HTR-8/SVneo (cell line): ENCODE data around the gene SPOCK1.
"Not testable (repeated sequence)": the region's sequence is repeated elsewhere in the genome, so short reads cannot be mapped to it uniquely, and the experiment has no call there.

ENCODE experiments used
- DNase-seq: peaks from one replicate; pipeline ENCODE4 v3.0.0; 2011; ENCODE audit warnings: low spot score, mixed read lengths; ENCODE audit not compliant: insufficient read length
- FAIRE-seq: peaks from 2 replicates; lab custom pipeline; 2011; peaks lifted over from hg19 to GRCh38; lab: Jason Lieb, UNC

SPOCK1 gene

GRCh38 chr5:137022725-137023124, 476.4 kb downstream of the SPOCK1 start:
- FAIRE-seq = no peak

GRCh38 chr5:137022043-137022442, 477.1 kb downstream of the SPOCK1 start:
- DNase-seq (no peak), FAIRE-seq (no peak)

More at GRCh38 chr5:137022725-137023124, 476.4 kb downstream of the SPOCK1 start:
- DNase-seq = no peak

GRCh38 chr5:137019229-137019628, 479.9 kb downstream of the SPOCK1 start:
- FAIRE-seq (no peak), DNase-seq (no peak)

GRCh38 chr5:137016783-137017324, 482.3 kb downstream of the SPOCK1 start:
- FAIRE-seq (no peak), DNase-seq (no peak)

- FAIRE-seq (no peak), DNase-seq (no peak)
These were observed 483.5 kb downstream of the SPOCK1 start for GRCh38 chr5:137015540-137016116.

- FAIRE-seq (no peak), DNase-seq (no peak)
These were observed 484.4 kb downstream of the SPOCK1 start for GRCh38 chr5:137014731-137015130.

GRCh38 chr5:137010226-137010625, 488.9 kb downstream of the SPOCK1 start:
- DNase-seq (no peak), FAIRE-seq (no peak)

- DNase-seq (no peak), FAIRE-seq (no peak)
These were observed 494.8 kb downstream of the SPOCK1 start for GRCh38 chr5:137004279-137004678.

- FAIRE-seq = no peak
These were observed 498.0 kb downstream of the SPOCK1 start for GRCh38 chr5:137001026-137001569.

GRCh38 chr5:136999787-137000186, 499.3 kb downstream of the SPOCK1 start:
- DNase-seq (no peak), FAIRE-seq (no peak)

More at GRCh38 chr5:137001026-137001569, 498.0 kb downstream of the SPOCK1 start:
- no peak for DNase-seq

GRCh38 chr5:136998854-136999357, 500.2 kb downstream of the SPOCK1 start:
- DNase-seq = no peak
- FAIRE-seq = no peak

GRCh38 chr5:136994154-136994553, 505.0 kb downstream of the SPOCK1 start:
- no peak for DNase-seq

GRCh38 chr5:136992796-136993489, 506.2 kb downstream of the SPOCK1 start:
- FAIRE-seq = no peak
- DNase-seq = no peak

More at GRCh38 chr5:136994154-136994553, 505.0 kb downstream of the SPOCK1 start:
- no peak for FAIRE-seq

- FAIRE-seq = no peak
- no peak for DNase-seq
These were observed 513.2 kb downstream of the SPOCK1 start for GRCh38 chr5:136985785-136986475.

GRCh38 chr5:136984772-136985446, 514.2 kb downstream of the SPOCK1 start:
- no peak for DNase-seq
- no peak for FAIRE-seq

- FAIRE-seq = no peak
- DNase-seq = no peak
These were observed 517.2 kb downstream of the SPOCK1 start for GRCh38 chr5:136981936-136982335.

- FAIRE-seq (no peak), DNase-seq (no peak)
These were observed 520.0 kb downstream of the SPOCK1 start for GRCh38 chr5:136979131-136979530.

- no peak for FAIRE-seq
- DNase-seq = no peak
These were observed 535.6 kb downstream of the SPOCK1 start for GRCh38 chr5:136963504-136963903.

GRCh38 chr5:136957428-136957827, 541.7 kb downstream of the SPOCK1 start:
- FAIRE-seq = no peak
- DNase-seq = no peak

GRCh38 chr5:136954142-136954541, 545.0 kb downstream of the SPOCK1 start:
- DNase-seq, FAIRE-seq: not testable (repeated sequence)
